RCC 7860 (cell line): ENCODE results near the gene NOC3L.
"Not testable (repeated sequence)": the region's sequence is repeated elsewhere in the genome, so short reads cannot be mapped to it uniquely, and the experiment has no call there.

Source experiments
- DNase-seq: peaks from one replicate; pipeline ENCODE4 v3.0.0-alpha.2; 2015; ENCODE audit warnings: low spot score
- FAIRE-seq: peaks from 2 replicates; lab custom pipeline; 2012; peaks lifted over from hg19 to GRCh38; lab: Jason Lieb, UNC

NOC3L gene

GRCh38 chr10:94362360-94363250 lies at the start of gene NOC3L:
TSS of gene NOC3L (minus strand) at chr10:94362939. CDS start at chr10:94362838, 101 bp downstream.
- DNase-seq (peak; percentile 84), FAIRE-seq (peak; percentile 74)

- peak; percentile 51 for FAIRE-seq
- no peak for DNase-seq
These were observed 49.7 kb upstream of the NOC3L start for GRCh38 chr10:94412449-94412848.

GRCh38 chr10:94411304-94411703 lies 48.6 kb upstream of the NOC3L start:
- DNase-seq (no peak), FAIRE-seq (no peak)

- DNase-seq (no peak), FAIRE-seq (no peak)
These were observed 46.4 kb upstream of the NOC3L start for GRCh38 chr10:94409021-94409657.

- DNase-seq (no peak), FAIRE-seq (no peak)
These were observed 44.9 kb upstream of the NOC3L start for GRCh38 chr10:94407668-94408067.

GRCh38 chr10:94405406-94405805 lies 42.7 kb upstream of the NOC3L start:
- DNase-seq = no peak
- FAIRE-seq = no peak

GRCh38 chr10:94403380-94404213 lies 40.9 kb upstream of the NOC3L start:
- DNase-seq (peak; percentile 88), FAIRE-seq (no peak)

GRCh38 chr10:94402843-94403379 lies 40.2 kb upstream of the NOC3L start:
- FAIRE-seq = no peak
- DNase-seq = no peak

GRCh38 chr10:94402204-94402842 lies 39.6 kb upstream of the NOC3L start, which contains the start of gene TBC1D12:
TSS of gene TBC1D12 (plus strand) at chr10:94402541. CDS start at chr10:94402614, 73 bp downstream.
- FAIRE-seq = peak; percentile 52
- DNase-seq = peak; percentile 93

- DNase-seq (no peak), FAIRE-seq (no peak)
These were observed 36.0 kb upstream of the NOC3L start for GRCh38 chr10:94398762-94399161.

GRCh38 chr10:94397549-94398370 lies 35.0 kb upstream of the NOC3L start:
- peak; percentile 96 for FAIRE-seq

GRCh38 chr10:94392117-94392516 lies 29.4 kb upstream of the NOC3L start:
- not testable (repeated sequence) for FAIRE-seq, DNase-seq

More at GRCh38 chr10:94397549-94398370, 35.0 kb upstream of the NOC3L start:
- DNase-seq = peak; percentile 99

GRCh38 chr10:94385733-94386132 lies 23.0 kb upstream of the NOC3L start:
- FAIRE-seq, DNase-seq: not testable (repeated sequence)

- DNase-seq (no peak), FAIRE-seq (no peak)
These were observed 20.8 kb upstream of the NOC3L start for GRCh38 chr10:94383530-94383929.

- FAIRE-seq = no peak
- DNase-seq = no peak
These were observed 14.1 kb upstream of the NOC3L start for GRCh38 chr10:94376865-94377264.

- no peak for FAIRE-seq
These were observed 12.6 kb upstream of the NOC3L start for GRCh38 chr10:94375374-94375773.

GRCh38 chr10:94370501-94370900 lies 7.8 kb upstream of the NOC3L start:
- FAIRE-seq (no peak), DNase-seq (no peak)

More at GRCh38 chr10:94375374-94375773, 12.6 kb upstream of the NOC3L start:
- DNase-seq = no peak

- FAIRE-seq = no peak
- DNase-seq = no peak
These were observed 3.6 kb upstream of the NOC3L start for GRCh38 chr10:94366382-94366781.

GRCh38 chr10:94364482-94364881 lies 1.7 kb upstream of the NOC3L start:
- DNase-seq (no peak), FAIRE-seq (no peak)
